ENCODE measurements around the gene SPRING1.

DNA sequence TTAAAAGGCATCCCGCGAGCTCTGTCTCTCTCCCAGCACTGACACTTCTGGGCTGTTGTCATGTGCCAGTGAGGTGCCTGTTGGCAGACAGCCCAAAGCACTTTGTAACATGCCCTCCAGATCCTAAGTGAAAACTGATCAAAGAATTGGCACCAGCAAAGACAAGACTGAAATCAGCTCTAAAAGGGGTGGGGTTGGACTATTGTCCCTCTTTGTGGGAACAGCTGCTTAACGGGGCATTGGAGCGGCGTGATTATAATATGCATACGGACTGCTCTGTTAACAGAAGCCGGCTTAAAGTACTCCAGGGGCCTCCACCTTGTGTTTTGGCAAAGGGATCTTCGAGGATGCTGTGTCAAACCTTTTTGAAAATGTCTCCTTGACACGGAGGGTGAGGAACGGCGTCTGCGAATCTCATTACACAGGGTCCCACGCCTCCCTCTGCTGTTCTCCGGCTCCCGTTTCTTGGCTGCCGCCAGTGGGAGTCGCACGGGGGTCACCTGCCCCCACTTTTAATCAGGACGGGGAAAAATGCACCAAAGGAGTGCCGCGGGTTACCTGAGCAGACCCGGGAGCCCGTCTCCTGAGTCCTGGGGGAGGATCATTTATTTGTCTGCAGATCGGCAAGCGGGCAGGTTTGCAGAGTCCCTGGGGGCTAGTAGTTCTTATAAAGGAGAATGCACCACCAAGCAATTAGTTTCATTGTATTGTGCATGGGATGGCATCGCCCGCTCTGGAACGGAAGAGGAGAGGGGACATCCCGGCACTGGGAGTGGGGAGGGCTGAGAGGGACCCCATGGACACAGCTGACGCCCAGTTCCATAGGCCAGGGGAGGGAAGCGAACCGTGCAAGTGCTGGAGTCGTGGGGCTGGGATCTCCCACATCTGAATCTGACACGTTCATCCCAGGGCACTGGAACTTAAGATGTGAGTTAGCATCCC lies 44.3 kb downstream of the SPRING1 start:
- TF ChIP-seq, protein P1, sequence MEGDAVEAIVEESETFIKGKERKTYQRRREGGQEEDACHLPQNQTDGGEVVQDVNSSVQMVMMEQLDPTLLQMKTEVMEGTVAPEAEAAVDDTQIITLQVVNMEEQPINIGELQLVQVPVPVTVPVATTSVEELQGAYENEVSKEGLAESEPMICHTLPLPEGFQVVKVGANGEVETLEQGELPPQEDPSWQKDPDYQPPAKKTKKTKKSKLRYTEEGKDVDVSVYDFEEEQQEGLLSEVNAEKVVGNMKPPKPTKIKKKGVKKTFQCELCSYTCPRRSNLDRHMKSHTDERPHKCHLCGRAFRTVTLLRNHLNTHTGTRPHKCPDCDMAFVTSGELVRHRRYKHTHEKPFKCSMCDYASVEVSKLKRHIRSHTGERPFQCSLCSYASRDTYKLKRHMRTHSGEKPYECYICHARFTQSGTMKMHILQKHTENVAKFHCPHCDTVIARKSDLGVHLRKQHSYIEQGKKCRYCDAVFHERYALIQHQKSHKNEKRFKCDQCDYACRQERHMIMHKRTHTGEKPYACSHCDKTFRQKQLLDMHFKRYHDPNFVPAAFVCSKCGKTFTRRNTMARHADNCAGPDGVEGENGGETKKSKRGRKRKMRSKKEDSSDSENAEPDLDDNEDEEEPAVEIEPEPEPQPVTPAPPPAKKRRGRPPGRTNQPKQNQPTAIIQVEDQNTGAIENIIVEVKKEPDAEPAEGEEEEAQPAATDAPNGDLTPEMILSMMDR (IDR thresholded peaks at IDR 0.05; ENCODE audit: low read depth, low read length, missing input control): no peak
- TF ChIP-seq, protein P2, sequence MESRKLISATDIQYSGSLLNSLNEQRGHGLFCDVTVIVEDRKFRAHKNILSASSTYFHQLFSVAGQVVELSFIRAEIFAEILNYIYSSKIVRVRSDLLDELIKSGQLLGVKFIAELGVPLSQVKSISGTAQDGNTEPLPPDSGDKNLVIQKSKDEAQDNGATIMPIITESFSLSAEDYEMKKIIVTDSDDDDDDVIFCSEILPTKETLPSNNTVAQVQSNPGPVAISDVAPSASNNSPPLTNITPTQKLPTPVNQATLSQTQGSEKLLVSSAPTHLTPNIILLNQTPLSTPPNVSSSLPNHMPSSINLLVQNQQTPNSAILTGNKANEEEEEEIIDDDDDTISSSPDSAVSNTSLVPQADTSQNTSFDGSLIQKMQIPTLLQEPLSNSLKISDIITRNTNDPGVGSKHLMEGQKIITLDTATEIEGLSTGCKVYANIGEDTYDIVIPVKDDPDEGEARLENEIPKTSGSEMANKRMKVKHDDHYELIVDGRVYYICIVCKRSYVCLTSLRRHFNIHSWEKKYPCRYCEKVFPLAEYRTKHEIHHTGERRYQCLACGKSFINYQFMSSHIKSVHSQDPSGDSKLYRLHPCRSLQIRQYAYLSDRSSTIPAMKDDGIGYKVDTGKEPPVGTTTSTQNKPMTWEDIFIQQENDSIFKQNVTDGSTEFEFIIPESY (IDR thresholded peaks at IDR 0.05): no peak
- TF ChIP-seq YY1 (IDR thresholded peaks at IDR 0.05) (peak; percentile 38), TAF1 (conservative IDR thresholded peaks at IDR 0.05) (no peak)
